Measurements from ENCODE around the gene VAV1.
"Not testable (repeated sequence)": the region's sequence is repeated elsewhere in the genome, so short reads cannot be mapped to it uniquely, and the experiment has no call there.

The VAV1 gene

DNA sequence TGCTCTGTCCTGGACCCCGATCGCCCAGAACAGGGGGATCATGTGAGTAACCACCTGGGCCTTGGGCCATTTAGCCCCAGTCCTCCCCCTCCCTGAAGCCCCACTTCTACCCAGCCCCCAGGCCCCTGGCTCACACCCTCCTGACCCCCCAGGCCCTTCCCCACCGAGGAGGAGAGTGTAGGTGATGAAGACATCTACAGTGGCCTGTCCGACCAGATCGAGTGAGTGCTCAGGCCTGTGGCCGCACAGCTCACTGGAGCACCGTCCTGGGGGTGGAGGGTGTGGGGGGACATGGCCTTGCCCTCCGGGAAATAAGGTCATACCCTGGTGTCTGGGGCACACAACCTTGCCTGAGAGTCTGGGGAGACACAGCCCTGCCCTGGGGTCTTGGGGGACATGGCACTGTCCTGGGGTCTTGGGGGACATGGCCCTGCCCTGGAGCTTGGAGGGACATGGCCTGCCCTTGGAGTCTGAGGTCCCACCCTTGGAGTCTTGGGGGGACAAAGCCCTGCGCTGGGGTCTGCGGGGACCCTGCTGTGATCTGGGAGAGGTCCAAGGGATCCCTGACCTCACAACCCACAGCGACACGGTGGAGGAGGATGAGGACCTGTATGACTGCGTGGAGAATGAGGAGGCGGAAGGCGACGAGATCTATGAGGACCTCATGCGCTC lies 49.3 kb downstream of the VAV1 start:
- no peak for DNase-seq

DNA sequence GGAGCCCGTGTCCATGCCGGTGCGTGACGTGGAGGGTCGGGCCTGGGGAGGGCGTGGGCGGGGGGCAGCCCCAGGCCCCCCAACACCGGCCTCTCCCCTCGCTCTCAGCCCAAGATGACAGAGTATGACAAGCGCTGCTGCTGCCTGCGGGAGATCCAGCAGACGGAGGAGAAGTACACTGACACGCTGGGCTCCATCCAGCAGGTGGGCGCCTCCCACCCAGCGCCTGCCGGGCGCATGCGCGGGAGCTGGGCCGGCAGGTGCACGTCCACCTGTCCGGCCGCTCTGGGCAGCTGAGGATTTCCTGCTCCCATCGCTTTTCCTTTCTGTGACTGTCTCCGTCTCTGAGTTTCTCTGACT lies 49.8 kb downstream of the VAV1 start:
- DNase-seq = peak; percentile 30

DNA sequence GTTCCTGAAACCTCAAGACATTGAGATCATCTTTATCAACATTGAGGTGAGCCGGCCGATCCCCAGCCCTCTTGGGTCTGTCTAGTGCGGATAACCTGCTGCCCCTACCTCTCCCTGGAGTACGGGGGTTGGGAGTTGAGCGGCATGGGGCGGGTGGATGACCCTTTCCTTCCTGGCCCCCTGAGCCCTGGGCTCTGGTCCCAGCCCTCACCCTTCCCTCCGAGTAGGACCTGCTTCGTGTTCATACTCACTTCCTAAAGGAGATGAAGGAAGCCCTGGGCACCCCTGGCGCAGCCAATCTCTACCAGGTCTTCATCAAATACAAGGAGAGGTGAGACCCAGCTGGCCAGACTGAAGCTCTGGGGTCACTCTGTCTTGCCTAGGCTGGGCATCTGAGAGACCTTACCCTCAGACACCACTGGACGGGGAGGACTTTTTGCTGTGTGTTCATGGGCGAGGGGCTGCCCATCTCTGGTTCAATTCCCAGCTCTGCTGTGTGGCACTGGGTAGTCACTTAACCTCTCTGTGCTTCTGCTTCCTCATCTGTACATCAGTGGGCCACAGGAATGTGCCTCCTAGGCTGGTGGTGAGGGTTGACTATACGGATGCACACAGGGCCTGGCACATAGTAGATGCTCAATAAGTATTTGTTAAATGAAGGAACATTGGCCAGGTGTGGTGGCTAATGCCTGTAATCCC lies 52.7 kb downstream of the VAV1 start:
- DNase-seq = no peak

DNA sequence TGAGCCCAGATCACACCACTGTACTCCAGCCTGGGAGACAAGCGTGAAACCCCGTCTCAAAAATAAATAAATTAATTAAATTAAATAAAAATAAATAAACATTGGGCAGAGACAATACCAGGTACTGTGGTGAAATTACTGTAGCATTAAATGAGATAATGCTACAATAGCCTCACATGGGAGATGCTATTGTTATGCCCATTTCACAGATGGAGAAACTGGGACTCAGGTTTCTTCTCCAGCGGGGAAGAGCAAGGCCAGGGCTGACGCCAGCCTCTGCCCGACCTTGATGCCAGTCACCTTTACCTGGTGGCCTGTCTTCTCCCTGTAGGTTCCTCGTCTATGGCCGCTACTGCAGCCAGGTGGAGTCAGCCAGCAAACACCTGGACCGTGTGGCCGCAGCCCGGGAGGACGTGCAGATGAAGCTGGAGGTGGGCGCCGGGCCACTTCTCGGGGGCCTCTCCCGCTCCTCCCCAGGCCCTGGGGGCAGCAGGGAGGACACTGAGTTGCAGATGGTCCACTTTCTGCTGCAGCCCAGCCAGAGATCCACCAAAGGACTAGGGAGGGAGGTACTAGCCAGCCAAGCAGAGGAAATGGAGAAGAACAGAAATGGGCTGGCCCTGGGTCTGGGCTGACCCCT lies 53.9 kb downstream of the VAV1 start:
- no peak for DNase-seq

DNA sequence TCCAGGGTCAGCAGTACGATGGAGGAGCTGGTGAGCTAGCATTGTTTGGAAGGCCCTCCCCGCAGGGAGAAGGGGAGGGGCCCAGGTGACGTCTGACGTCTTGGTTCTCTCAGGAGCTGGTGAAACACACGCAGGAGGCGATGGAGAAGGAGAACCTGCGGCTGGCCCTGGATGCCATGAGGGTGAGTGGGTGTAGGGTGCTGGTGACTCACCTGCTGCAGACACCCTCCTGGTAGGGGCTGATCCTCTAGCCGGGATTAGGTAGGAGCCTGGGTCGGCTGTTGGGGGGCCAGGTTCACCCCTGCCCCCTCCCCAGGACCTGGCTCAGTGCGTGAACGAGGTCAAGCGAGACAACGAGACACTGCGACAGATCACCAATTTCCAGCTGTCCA lies 55.8 kb downstream of the VAV1 start:
- no peak for DNase-seq

DNA sequence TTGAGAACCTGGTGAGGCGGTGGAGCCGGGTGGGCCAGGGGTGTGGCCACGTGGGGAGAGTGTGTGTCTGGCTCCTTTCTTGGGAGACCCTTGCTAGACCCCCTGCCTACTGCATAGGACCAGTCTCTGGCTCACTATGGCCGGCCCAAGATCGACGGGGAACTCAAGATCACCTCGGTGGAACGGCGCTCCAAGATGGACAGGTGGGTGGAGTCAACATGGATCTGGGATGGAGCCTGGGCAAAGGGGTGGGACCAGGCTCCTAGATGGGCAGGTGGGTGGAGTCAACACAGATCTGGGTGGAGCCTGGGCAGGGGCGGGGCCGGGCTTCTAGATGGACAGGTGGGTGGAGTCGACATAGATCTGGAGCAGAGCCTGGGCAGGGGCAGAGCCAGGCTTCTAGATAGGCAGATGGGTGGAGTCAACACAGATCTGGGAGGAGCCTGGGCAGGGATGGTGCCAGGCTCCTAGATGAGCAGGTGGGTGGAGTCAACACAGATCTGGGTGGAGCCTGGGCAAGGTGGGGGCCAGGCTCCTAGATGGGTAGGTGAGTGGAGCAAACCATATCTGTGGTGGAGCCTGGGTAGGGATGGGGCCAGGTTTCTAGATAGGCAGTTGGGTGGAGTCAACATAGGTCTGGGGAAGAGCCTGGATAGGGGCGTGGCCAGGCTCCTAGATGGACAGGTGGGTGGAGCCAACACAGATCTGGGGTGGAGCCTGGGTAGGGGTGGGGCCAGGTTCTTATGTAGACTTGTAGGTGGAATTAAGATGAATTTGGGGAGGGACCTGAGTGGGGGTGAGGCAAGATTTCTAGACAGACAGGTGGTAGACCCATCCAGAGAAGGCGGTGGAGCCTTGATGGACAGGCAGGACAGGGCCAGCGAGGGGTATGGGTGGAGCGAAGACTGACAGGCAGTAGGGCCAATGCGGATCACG lies 56.5 kb downstream of the VAV1 start:
- DNase-seq = no peak

- DNase-seq = not testable (repeated sequence)
These were observed 57.3 kb downstream of the VAV1 start for GRCh38 chr19:6829829-6830228.

DNA sequence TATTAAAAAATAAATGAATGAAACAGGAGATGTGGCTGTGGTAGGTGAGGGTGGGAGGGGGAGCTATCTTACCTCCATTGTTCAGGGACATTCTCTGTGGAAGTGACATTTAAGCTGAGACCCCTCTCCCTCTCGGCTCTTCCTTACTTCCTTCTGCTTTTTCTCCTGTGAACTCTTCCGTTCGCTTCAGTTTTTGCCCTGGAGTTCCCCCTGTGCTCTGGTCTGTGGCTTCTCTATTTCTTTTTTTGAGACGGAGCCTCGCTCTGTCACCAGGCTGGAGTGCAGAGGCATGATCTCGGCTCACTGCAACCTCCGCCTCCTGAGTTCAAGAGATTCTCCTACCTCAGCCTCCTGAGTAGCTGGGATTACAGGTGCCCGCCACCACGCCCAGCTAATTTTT lies 58.6 kb downstream of the VAV1 start:
- not testable (repeated sequence) for DNase-seq

DNA sequence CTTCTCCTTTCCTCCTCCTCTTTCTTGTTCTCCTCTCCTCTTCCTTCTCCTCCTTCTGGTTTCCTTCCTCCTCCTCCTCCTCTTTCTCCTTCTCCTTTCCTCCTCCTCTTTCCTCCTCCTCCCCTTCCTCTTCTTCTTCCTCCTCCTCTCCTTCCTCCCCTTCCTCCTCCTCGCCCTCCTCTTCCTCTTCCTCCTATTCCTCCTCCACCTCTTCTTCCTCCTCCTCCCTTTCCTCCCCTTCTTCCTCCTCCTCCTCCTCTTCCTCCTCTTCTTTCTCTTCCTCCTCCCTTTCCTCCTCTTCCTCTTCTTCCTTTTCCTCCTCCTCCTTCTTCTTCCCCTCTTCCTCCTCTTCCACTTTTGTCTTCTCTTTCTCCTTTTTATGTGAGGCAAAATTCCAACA lies 59.9 kb downstream of the VAV1 start:
- no peak for DNase-seq

DNA sequence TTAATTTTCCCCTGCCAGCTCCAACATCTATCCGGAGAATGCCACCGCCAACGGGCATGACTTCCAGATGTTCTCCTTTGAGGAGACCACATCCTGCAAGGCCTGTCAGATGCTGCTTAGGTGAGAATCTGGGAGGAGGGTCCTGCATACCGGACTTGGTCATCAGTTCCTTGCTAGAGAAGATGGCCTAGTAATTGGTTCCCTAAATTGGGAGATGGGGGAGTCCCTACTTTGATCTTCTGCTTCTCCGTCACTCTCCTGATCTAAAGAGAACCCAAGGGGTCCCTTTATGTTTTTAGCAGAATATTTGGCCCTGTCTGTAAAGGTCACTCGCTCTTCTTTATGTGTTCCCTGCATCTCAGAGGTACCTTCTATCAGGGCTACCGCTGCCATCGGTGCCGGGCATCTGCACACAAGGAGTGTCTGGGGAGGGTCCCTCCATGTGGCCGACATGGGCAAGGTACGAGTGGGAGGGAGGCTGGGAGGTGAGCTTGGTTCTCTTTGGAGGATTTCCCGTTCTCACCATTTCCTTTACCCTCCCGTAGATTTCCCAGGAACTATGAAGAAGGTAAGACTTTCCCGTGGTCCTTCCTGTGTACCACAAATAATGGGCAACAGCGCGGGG lies 60.8 kb downstream of the VAV1 start:
- DNase-seq = no peak

- DNase-seq = no peak
These were observed 61.9 kb downstream of the VAV1 start for GRCh38 chr19:6834433-6834832.

- no peak for DNase-seq
These were observed 63.0 kb downstream of the VAV1 start for GRCh38 chr19:6835501-6835900.

DNA sequence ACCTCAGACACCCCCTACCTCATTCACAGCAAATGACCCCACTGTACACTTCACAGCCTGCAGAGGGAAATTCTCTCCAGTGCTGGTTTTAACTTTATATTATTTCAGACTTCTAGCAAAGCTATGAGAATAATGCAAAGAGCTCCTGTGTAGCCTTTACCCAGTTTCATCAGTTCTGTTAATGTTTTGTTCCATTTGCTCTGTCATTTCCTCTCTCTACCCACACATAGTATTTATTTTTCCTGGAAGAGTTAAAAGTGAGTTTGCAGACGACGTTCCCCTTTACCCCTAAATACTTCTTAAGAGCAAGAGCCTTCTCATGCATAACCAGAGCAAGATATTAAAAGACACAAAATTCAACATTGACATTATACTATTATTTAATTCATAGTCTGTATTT lies 65.0 kb downstream of the VAV1 start:
- DNase-seq = no peak

DNA sequence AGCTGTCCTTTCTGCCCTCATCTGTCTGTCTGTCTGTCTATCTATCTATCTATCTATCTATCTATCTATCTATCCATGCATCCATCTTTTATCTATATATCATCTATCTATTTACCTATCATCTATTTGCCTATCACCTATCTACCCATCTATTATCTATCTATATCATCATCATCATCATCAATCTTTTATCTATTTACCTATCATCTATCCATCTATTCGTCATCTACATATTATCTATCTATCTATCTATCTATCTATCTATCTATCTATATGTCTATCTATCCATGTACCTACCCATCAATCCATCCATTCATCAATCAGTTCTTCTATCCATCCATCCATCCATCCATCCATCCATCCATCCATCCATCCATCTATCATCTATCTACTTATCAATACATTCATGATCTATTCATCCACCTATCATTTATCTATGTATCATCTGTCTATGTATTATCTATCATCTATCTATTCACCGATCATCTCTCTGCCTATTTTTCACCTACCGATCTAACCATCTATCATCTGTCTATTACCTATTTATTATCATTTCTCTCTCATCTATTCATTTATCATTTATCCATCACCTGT lies 65.7 kb downstream of the VAV1 start:
- DNase-seq = no peak

- no peak for DNase-seq
These were observed 70.5 kb downstream of the VAV1 start for GRCh38 chr19:6842871-6843607.

DNA sequence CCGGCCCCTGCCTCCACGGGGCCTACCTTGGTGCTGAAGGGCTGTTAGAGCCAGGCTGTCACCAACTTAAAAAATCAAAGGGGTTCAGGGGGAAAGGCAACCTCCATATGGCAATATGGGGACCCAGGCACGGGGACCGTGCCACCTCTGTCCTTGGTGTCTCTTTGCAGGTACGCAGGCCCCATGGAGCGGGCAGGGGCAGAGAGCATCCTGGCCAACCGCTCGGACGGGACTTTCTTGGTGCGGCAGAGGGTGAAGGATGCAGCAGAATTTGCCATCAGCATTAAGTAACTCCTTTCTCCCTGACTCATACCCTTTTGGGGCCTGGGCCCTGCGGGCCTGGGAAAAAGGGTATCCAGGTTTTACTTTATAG lies 75.3 kb downstream of the VAV1 start:
- no peak for DNase-seq

GRCh38 chr19:6848986-6849385 lies 76.5 kb downstream of the VAV1 start:
- no peak for DNase-seq

DNA sequence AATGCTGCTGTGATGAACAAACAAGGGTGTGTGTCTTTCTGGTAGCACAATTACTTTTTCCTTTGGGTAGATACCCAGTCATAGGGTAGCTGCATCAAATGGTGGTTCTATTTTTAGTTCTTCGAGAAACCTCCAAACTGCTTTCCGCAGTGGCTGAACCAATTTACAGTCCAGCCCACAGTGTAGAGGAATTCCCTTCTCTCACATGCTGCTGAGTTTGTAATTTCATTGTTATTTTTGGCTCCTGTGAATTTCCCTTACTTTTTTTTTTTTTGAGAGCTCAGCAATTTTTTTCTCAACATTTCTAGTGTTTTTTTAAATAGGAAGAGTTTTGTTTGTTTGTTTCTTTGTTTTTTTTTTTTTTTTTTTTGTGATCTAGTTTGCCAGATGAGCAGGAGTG lies 77.4 kb downstream of the VAV1 start:
- DNase-seq = no peak

DNA sequence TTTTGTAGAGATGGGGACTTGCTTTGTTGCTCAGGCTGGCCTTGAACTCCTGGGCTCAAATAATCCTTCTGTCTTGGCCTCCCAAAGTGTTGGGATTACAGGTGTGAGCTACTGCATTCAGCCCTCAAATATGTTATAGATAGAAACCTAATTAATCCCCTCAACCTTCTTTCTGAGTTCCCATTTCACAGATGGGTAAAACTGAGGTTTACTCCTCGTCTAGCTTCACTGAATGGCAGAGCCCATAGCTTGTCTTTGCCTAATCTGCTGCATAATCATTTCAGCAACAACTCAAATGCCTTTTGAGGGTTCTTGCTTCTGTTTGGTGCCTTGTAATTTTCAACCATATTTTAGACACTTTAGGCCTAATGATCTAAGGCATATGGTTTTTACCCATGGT lies 78.9 kb downstream of the VAV1 start:
- no peak for DNase-seq

- no peak for DNase-seq
These were observed 79.5 kb downstream of the VAV1 start for GRCh38 chr19:6852001-6852400.

DNA sequence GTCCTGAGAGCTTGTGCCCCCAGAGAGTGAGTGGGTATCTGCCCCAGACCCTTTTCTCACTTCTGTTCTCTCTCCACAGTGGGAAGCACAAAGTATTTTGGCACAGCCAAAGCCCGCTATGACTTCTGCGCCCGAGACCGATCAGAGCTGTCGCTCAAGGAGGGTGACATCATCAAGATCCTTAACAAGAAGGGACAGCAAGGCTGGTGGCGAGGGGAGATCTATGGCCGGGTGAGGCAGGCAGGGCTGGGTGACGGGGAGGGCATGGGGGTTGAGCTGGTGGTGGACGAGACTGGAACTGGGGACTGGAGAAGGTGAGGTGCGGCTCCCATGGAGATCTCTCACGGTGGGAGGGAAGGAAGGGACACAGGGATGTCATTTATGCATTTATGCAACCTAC lies 81.4 kb downstream of the VAV1 start:
- no peak for DNase-seq

DNA sequence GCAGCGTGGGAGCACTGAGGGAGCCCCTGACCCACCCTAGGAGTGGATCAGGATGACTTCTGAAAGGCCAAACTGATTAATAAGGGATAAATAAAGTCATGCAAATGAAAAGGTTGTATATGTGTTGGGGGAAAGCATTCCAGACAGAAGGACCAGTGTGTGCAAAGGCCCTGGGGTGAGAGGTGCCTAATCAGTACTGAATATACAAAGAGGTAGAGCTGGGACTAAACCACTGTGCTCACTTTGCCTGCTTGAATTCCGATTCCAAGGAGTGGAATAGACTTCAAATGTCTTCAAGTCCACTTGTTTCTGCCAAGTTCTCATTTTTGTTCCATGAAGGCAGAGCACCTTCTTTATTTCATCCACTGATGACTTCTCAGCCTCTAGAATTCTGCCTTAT lies 82.2 kb downstream of the VAV1 start:
- no peak for DNase-seq
